HG03469 (cell line): ENCODE measurements around the gene HBS1L.

Experiments used
- ATAC-seq: cut with Tn5 transposase; IDR thresholded peaks from one replicate; pipeline ENCODE4 v1.9.1; 2021; ENCODE audit warnings: mild to moderate bottlenecking, moderate library complexity, moderate number of reproducible peaks; ENCODE audit not compliant: unreplicated experiment

The HBS1L gene

DNA sequence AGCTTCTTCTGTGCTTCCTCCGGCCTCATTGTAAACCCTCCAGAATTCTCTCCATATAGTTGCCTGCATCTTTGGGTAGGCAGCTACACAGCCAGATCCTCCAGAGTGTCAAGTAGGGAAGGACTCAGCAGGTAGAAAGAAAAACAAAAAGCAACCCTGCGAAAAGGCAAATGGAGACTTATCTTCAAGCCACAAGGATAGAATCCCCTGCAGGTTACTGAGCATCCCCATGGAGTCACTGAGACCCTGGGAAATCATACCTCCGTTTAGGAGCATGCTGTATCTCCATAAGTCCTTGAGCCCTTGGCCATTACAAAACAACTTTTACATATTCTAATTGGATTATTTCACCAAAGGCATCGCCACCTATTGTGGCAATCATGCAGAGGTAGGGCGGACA, 133.3 kb downstream of the HBS1L start:
- ATAC-seq = no peak

DNA sequence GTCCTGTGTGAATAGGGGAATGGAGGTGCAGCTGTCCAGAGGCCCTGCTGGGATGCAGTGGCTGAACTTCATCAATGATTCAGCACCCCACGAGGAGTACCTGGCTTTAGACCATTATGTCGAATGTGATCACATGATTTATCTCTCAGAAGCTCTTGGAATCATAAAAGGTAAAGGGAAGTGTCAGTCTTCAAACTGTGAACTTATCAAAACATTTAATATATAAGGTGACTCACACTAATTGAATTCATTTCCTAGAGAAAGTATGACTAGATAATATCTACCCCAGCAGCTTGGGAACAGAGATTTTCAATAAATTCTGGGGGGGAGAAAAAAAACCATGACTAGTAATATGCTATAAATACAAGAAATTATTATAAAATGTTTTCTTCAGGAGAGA, 134.2 kb downstream of the HBS1L start:
- ATAC-seq = no peak

DNA sequence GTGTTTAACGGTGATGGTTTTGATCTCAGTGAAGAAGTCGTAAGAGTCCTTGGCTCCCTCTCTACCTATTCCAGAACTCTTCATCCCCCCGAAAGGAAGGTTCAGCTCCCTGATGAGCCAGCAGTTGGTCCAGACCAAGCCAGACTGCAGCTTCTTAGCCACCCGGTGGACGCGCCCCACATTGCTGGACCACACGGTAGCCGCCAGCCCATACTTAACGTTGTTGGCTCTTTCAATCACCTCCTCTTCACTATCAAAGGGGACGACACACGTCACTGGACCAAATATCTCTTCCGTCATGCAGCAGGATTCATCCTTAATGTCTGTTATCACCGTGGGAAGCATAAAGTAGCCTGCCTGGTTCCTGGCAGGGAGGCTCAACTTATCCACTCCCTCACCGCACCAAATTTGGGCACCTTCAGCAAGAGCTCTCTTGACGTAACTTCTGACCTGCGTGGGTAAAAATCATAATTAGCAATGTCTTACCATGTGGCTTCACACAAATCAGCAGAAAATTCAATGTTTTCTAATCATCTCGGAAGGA, 136.1 kb downstream of the HBS1L start:
- ATAC-seq = no peak

GRCh38 chr6:134911547-134911946, 143.1 kb downstream of the HBS1L start:
- ATAC-seq = no peak

DNA sequence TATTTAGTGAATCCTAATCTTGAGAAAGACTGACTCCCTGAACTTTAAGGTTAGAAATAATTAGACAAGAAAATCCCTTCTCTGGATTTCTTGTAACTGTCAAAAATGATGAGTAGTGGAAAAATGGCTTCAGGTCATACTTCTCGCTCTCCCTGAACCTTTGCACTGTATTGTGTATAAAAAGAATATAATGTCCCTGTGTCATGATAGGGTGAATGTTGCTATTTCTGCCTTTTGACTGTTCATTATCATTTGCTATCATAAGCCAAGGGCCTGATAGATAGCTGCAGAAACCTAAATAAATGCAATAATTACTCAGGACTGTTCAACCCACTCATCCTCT, 144.1 kb downstream of the HBS1L start:
- no peak for ATAC-seq
